Hepatocyte (in vitro differentiated cells): ENCODE data around the gene IMPACT.

Experiments used
- EZH2 ChIP-seq: fragments of 200-600 bp; sonication (generic); IDR thresholded peaks from 2 replicates; pipeline ENCODE4 v1.6.1; 2016; ENCODE audit warnings: antibody characterized with exemption, mild to moderate bottlenecking, borderline replicate concordance
- TF ChIP-seq, protein P1 (sequence below): fragments of 200-600 bp; sonication (generic); IDR thresholded peaks from 2 replicates; pipeline ENCODE4 v1.5.1; 2016; ENCODE audit warnings: antibody characterized with exemption, mild to moderate bottlenecking; ENCODE audit not compliant: poor library complexity

GRCh38 chr18:24485681-24486080, 59.2 kb downstream of the IMPACT start:
- TF ChIP-seq, protein P1, sequence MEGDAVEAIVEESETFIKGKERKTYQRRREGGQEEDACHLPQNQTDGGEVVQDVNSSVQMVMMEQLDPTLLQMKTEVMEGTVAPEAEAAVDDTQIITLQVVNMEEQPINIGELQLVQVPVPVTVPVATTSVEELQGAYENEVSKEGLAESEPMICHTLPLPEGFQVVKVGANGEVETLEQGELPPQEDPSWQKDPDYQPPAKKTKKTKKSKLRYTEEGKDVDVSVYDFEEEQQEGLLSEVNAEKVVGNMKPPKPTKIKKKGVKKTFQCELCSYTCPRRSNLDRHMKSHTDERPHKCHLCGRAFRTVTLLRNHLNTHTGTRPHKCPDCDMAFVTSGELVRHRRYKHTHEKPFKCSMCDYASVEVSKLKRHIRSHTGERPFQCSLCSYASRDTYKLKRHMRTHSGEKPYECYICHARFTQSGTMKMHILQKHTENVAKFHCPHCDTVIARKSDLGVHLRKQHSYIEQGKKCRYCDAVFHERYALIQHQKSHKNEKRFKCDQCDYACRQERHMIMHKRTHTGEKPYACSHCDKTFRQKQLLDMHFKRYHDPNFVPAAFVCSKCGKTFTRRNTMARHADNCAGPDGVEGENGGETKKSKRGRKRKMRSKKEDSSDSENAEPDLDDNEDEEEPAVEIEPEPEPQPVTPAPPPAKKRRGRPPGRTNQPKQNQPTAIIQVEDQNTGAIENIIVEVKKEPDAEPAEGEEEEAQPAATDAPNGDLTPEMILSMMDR = no peak
- TF ChIP-seq EZH2 = no peak
